Astrocyte of the spinal cord (primary cell): ENCODE measurements around the gene SOX18.
"Not testable (repeated sequence)": the region's sequence is repeated elsewhere in the genome, so short reads cannot be mapped to it uniquely, and the experiment has no call there.

Source experiments
- DNase-seq: peaks from one replicate; pipeline ENCODE4 v3.0.0; 2011; ENCODE audit warnings: low read depth, low spot score
- H3K4me3 ChIP-seq: 2 replicates; pipeline ENCODE4 v1.5.1; 2011; ENCODE audit warnings: low read depth, mild to moderate bottlenecking, low read length, moderate library complexity
- CTCF ChIP-seq: IDR thresholded peaks from 2 replicates; pipeline ENCODE4 v1.5.1; 2012; ENCODE audit warnings: low read depth, mild to moderate bottlenecking, low read length, inconsistent platforms
- in situ Hi-C: cut with HindIII; loops from 2 replicates; pipeline ENCODE4 v1.10.0; 2017; ENCODE audit warnings: low sequenced_read_pairs

SOX18 gene

GRCh38 chr20:64023361-64024140, 25.9 kb downstream of the SOX18 start:
- in situ Hi-C loops = no loop called here
- H3K4me3 ChIP-seq = no peak overlapping the region
- no peak for TF ChIP-seq CTCF
- DNase-seq = no peak

- no peak for TF ChIP-seq CTCF
- no peak for DNase-seq
- in situ Hi-C loops = no loop called here
- H3K4me3 ChIP-seq = no peak overlapping the region
Observed at GRCh38 chr20:64022671-64023360, 26.6 kb downstream of the SOX18 start.

GRCh38 chr20:64021124-64021975, 28.1 kb downstream of the SOX18 start:
- no peak for DNase-seq
- in situ Hi-C loops = no loop called here
- TF ChIP-seq CTCF = no peak
- H3K4me3 ChIP-seq = no peak overlapping the region

GRCh38 chr20:64015635-64016034, 33.8 kb downstream of the SOX18 start:
- in situ Hi-C loops = no loop called here
- DNase-seq = no peak
- no peak for TF ChIP-seq CTCF
- no peak overlapping the region for H3K4me3 ChIP-seq

- in situ Hi-C loops, H3K4me3 ChIP-seq, DNase-seq: not testable (repeated sequence)
Observed at GRCh38 chr20:64012385-64013154, 36.9 kb downstream of the SOX18 start.

- DNase-seq = no peak
- no peak overlapping the region for H3K4me3 ChIP-seq
- in situ Hi-C loops = no loop called here
- no peak for TF ChIP-seq CTCF
Observed at GRCh38 chr20:64011366-64011779, 38.1 kb downstream of the SOX18 start.
